HG02840 (cell line): ENCODE results near the gene BNC2.
"Not testable (repeated sequence)": the region's sequence is repeated elsewhere in the genome, so short reads cannot be mapped to it uniquely, and the experiment has no call there.

Experiments
- ATAC-seq: cut with Tn5 transposase; IDR thresholded peaks from one replicate; pipeline ENCODE4 v1.9.1; 2021; ENCODE audit warnings: mild to moderate bottlenecking, moderate library complexity, moderate number of reproducible peaks; ENCODE audit not compliant: unreplicated experiment, low FRiP score

BNC2 gene

DNA sequence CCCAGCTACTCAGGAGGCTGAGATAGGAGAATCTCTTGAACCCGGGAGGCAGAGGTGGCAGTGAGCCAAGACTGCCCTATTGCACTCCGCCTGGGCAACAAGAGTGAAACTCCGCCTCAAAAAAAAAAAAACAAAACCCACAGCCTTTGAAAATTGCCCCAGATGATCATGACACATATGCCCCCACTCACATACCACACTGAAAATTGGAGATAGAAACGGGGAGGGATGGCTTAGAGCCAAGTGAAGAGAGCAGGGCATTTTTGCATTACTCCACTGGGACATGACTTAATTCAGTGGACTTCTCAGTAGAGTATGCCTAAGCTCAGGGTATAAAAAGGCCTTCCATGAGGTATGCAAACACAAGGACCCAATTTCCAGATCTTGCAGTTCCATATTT is 309.3 kb downstream of the BNC2 start:
- no peak for ATAC-seq

DNA sequence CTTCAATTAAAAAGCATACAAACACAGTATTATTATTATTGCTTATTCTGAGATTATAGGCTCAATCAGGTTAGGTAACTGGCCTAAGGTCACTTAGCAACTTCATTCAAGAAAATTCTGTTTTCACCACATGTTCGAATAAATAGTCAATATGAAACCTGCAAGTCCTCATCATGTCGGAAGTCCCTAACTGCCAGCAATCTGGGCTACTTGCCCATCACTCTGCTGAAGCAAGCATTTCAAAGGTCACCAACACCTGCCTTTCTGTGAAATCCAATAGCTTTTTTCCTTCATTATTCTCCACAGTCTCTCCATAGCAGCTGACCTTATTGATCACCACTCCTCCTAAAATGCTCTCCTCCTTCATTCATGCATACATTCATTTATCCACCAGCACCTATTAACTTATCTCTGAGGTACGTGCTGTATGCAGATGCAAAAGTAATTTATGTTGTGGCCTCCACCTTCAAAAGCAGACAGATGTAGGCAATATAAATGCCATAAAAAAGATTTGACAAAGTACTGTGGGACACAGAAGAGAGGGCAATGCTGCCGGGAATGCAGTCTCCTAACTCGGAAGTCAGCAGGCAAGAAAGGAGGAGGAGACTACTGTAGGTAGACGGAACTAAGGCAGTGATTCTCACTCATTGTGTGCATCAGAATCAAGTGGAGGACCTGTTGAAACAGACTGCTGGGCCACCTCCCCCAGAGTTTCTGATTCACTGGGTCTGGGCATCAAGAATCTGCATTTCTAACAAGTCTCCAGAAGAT is 310.9 kb downstream of the BNC2 start:
- no peak for ATAC-seq

DNA sequence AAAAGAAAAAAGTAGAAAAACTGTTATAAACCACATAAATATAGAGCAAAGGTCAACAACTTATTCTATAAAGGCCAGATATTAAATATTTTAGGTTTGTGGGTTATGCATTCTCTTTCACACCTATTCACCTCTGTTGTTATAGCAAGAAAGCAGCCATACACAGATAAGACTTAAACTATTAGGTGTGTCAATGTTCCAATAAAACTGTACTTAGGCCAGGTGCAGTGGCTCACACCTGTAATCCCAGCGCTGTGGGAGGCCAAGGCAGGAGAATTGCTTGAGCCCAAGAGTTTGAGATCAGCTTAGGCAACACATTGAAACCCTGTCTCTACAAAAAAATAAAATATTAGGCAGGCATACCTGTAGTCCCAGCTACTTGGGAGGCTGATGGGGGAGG is 314.7 kb downstream of the BNC2 start:
- no peak for ATAC-seq

DNA sequence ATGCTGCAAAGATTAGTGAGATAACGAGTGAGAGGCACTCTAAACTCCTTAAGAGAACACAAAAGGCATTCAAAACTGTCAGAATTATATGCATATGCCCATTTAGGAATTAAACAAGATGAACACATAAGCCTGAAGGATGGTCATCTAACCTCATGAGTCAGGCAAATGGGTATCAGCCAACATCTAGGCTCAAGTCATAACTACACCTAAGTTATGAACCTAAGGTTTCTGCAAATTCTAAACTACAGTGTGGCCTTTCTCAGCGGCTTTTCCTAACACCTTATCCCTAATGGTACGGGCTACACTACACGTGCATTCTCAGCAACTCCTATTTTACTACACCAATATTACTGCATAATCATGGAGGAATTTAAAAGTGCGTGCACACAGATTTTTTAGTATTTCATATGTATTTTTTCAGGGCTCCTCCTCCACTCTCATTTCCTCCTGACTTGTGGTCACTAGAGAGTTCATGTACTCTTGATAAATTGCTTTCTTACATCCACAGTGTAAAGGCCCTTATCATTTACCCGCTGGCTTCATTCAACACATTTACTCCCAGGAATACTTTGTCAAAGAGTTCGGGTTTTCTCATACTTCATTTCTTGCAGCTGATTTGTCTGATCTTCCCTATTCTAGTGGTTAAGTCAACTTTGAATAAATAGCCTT is 316.5 kb downstream of the BNC2 start:
- ATAC-seq, result no peak

DNA sequence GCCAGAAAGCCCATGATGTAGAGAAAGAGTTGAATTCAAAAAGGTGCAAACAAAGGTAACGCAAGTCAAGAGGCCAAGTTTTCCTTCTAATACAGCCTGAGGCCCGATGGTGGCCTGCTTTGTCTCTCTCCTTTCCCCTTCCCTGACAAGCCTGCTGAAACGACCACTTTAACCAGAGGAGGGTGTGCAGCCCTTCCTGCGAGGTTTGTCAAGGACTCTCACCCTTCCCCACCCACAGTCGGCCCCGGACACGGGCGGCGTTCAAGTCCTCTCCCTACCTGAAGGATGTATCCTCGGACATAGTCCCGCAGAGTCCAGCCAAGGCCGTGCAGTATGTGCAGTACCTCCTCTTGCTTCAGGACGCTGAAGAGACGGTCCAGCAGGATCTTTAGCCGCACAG is 318.2 kb downstream of the BNC2 start:
- ATAC-seq, result no peak

DNA sequence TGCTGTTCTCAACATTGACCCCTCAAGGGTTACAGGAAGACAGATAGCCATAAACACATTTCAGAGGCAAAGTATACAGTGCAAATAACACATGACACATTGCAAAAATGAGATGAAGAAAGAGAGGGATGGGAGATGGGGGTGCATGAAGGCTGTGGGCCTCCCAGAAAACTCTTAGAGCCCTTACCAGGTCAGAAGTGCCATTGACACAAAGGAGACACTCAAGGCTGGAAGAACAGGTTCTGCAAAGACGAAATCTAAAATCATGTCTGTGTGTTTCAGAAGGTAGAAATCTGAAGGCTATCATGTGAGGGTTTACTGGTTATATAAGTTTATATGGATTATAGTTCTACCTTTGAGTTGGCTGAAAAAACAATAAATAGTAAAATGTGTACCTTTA is 318.8 kb downstream of the BNC2 start:
- ATAC-seq, result no peak

DNA sequence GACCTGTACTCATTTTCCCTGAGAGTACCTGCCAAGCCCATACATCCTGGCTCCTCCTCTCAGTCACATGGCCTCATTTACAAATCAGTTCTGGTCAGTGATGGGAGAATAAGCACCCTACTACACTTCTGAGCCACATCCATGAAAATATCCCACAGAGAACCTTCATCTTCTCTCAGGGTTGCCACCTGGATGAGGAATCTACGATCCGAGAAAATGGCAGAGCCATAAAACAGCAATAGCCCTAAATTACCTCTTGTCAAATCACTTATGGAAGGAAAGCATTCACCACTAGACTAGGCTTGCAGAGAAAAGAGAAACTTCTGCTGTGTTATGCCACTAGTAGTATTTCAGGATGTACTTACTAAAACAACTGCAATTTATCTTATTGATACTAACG is 324.8 kb downstream of the BNC2 start:
- no peak for ATAC-seq

DNA sequence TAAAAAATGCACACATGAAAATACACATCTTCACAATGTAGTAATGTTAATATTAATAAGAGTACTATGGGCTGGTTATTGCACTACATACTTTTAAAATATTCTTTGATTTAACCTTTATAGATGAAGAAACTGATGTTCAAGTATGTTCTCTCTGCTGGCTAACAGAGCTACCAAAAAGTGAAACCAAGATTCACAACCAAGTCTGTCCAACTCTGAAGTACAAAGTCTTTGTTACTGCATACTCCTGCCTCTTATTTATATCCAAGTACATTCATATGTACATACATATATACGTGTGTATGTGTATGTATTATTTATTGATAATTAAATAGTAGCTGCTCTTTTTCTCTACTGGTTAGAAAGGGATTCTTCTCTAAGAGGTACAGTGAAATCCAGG is 325.6 kb downstream of the BNC2 start:
- ATAC-seq, result no peak

DNA sequence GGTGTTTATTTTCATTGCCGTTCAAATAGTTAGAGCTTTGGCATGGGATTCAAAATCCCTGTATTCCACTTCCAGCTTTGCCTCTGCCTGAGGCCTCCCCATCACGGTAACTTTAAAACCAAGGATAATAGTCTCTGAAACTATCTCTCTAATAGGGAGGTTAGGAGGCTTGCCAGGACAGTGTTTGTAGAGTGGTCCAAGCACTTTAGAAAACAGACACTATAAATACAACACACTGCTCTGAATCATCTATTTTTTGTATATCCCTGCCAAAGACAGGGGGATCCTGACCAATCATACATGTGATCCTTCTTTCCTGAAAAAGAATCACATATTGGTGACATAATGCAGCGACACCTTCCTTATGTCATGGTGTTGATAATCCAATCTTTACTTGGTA is 326.8 kb downstream of the BNC2 start:
- ATAC-seq, result no peak

DNA sequence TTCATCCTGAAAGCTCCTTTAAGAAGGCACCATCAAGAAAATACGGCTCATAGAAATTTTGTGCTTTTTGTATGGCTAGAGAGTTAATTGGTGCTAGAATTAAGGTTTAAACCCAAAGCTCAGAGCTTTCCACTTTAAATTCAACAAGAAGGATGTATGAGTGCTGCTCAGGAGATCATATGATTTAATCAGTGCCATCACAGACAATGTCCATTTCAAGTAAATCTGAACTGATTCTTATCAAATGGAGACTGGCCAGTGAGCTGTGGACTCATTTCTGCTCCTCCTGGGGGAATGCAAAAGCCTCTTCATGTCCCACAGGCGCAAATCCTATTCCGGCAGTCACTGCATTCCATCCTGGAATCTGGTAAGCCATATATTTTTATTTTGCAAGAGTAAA is 327.2 kb downstream of the BNC2 start:
- ATAC-seq, result no peak

DNA sequence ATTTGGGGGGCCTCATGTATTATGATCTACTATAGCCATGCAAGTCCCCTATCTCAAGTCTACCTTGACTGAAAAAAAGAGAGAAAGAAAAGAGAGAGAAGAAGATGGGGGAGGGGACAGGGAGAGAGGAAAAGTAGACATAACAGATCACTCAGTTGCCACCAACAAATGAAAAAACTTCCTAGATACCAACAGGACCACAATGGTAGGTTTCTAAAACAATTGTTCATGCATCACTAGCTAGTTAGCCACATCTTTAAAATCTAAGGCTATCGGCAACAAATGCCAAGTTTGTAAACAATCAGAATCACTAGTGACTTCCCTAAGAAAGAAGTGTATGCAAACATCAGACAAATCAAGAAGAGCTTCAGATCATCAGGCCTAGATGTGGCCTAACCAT is 328.2 kb downstream of the BNC2 start:
- no peak for ATAC-seq

DNA sequence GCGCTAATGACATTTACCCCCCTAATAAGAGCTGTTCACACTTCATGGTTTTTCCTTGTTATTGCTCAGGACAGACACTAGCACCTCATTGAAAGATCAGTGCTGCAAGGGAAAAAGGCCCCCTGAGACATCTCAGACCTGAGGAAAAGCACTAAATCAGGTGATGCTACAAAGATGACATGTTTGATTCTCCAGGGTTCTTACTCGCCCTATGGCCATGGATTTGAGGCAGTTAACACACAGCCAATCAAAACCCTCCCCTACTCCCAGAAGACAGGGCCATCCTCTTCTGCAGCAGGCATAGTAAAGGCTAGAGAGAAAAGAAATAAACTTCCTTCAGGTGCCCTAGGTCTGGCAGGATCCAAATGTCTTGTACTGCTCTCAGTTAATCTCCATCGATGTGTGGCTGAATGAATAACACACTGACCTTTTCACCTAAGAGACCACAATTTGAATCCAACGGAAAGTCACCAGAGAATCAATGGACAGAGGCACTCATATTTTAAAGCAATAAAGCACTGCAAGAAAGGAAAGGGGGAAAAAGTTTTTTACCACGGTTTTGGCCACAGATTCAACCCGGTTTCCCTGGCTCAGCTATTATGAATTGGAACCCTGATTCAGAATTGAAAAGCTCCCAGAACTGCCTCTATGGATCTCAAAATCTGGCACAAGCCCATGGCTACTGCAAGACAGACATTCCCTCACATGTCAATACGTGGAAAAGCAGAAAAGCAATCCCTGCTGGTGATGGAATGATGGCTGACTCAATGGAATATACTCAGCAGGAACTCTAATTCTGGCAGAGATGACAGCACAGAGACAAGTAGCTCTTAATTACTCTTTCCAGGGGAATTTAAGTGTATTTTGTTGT is 329.5 kb downstream of the BNC2 start:
- ATAC-seq, result no peak

DNA sequence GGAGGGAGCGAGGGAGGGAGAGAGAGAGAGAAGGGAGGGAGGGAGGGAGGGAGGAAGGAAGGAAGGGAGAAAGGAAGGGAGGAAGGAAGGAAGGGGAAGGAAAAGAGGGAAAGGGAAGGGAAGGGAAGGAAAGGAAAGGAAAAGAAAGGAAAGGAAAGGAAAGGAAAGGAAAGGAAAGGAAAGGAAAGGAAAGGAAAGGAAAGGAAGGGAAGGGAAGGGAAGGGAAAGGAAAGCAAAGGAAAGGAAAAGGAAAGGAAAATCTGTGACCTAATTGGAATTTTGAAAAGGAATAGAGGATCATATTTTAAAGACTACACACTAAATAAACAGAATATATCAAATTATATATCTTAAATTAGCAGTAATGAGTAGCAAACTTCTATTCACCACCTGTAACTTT is 330.8 kb downstream of the BNC2 start:
- not testable (repeated sequence) for ATAC-seq

DNA sequence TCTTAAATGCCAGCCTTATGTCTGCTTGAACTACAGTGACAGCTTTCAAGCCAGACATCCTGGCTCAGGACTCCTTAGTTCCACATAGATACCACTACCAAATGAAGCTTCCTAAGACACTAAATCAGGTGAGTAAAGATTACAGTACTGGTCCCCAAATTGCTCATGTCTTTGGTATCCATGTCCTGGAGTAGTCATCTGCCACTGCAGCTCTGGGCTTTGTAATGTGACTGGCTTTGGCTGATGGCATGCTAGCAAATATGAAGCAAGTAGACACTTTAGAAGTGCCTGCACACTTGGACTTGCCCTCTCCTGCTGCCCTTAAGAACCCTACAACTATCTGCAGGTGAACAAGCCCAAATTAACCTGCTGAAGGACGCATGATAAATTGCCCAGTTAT is 334.9 kb downstream of the BNC2 start:
- ATAC-seq, result no peak

DNA sequence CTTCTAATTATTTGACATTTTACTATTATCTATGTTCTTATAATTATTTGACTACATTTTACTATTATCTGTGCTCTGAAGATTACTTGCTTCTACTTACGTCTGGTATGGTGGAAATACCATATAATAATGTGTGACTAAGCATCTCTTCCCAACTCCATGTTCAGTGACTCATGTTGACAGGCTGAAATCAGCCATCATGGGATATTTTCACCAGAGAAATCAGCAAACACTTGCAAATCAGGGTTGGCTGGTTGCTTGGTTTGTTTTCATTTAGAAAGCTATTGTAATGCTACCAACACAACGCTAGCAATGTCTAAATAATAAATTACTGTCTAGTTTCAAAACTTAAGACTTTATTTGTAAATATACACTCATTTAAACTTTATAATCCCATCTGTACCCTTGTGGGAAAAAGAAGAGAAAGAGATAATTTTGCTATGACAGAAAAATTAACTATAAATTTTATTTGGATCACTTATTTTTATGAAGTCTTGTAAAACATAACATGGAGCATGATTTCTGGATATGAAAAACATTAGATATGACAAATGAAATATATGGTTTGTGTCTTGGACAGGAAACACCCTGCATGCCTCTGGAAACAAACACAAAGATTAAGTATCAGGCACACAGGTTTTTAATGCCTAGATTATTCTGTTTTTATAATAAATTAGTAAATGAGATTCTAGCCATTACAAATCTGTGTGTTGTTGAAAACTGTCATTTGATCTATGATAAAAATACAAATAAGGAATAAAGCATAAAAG is 337.6 kb downstream of the BNC2 start:
- no peak for ATAC-seq

DNA sequence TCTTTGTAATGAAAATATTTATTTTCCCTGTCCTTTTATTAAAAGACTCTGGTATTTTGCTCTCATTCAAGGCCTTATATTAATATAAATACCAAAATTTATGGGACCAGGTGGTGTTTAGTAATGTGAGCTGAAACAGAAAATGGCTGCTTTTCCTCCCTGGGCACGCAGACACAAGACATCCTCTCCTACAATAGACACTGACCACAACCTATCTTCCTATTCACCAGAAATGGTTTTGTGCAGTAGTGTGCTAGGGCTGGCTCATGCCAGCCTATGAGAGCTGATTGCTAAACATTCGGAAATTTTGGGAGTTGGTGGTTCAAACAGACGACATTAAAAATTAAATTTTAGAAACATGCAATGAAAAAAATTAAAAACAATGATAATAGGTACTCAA is 338.2 kb downstream of the BNC2 start:
- ATAC-seq, result no peak

DNA sequence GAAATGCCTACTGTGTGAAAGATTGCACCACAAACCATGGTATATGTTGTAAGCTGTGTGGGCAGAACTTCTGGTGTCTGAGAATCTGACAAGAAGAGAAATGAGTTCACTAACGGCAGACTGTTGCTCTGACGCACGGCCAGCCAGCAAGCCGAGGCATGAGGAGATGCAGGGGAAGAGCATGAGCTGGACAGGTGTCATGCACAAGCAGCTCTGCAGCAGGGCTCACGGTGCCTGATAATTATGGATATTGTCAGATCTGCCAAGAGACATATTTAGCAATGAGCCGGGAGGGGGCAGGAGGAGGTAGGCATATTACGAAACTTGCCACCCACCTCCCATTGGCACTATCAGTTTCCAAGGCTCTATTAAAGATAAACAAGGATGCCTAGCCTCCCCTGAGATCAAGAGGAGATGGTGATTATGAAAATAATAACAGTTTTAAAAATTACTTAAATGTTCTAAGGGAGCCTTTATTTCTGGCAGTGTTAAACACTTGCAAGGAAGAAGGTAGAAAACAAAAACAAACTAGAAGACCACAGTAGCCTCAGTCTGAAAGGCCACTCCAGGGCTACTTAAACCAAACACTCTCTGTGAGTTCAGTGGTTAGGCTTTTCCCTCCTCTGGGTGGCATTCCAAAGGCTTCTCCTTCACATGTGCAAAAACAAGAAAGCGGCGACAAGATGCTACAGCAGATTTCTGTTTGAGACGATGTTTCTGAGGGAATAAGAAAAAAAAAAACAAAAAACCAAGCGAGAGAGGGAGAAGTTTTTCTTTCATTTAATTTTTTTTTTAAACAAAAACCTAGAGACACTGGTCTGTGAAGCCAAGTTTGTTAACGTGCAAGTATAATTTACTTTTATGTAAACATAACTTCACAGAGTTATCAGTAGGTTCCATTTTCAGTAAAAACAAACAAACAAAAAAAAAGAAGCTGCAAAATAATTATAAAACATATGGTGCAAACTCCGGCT is 339.5 kb downstream of the BNC2 start:
- ATAC-seq, result no peak

DNA sequence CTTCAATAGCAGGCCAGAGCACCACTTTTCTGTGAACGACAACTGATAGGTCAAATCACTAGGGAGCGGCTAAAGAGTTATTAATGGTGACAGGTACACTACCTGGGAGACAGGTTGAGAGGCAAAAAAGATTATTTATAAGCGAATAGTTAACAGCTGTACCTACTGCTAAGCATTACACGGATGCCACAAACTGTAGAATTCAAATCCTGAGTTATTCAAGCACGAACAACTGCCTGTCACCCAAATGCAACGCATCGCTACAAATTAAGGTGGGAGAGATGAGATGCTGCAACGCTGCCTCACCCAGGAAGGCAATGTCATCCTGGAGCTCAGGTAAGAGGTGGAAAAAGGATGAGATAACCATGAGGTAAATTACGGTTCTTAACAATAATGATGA is 342.9 kb downstream of the BNC2 start:
- ATAC-seq, result no peak

DNA sequence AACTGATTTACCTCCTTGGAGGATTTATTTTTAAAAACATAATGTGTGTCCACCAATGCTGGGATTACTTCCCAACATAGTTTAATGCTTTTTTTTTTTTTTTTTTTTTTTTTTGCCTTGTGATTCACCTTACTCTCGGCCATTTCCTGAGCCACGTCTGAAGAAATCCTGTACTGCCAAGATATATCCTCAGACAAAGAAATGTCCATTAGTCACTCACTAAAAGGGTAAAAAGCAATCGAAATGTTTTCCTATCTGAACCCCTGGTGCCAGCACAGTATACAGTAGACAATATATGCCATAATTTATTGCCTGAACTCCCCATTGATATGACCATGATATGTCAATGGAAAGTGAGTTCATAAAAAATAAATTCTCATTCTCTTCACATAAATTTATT is 344.1 kb downstream of the BNC2 start:
- ATAC-seq, result no peak

DNA sequence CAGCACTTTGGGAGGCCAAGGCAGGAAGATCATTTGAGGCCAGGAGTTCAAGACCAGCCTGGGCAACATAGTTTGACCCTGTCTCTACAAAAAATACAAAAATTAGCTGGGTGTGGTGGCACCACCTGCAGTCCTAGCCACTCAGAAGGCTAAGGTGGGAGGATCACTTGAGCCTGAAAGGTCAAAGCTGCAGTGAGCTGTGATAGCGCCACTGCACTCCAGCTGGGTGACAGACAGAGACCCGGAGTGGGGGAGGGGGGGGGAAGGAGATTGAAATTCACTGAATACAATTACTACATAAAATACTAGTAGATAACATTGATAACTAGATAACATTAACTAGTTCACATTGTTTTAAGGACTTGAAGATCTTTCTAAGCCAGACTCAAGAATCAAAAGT is 345.6 kb downstream of the BNC2 start:
- ATAC-seq, result no peak
